ENCODE results near the gene IFIT2.

The IFIT2 gene

GRCh38 chr10:89258881-89259280, 43.0 kb upstream of the IFIT2 start:
- TF ChIP-seq CTCF (IDR thresholded peaks at IDR 0.05; ENCODE audit: low read depth, low read length, missing control alignments) = no peak

DNA sequence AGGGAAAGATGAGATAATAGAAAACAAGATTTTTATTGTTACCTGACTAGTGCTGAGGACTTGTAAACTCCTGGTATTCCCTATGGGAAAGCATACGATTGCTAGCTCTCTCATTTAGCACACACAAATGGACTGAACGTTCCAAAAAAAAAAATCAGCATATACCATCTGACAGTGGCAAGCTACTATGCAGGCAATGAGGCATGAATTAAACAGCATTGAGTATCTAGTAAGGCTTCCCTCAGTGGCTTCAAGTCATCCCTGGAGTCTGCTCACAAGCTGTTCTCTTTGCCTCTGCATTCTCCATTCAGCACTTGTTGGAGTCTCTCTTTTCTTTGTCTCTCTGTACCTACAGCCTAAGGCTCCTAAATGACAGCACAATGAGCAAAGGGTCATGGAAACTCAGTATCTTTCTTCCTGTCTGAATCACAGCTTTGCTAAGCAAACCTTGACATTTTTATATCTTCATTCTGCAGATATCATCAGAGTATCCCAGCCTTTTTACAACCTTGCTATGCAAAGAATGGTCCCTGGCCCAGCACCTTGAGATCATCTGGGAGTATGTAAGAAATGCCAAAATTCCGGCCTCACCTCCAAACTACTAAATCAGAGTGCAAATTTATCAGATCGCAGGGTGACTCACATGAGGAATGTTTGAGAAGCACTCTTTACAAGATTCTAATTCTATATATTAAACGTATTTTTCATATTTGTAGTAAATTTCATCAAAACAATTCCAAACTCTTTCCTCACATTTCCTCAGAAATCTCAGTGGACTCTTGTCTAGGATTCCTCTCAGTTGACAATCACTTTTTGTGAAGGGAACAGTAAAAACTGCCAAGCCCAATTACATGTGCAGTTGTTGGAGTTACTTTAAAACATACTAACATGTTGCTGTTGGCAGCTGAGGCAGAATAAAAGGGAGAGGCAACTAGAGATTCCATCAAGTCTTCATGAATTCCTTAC, 39.5 kb upstream of the IFIT2 start:
- no peak for DNase-seq (ENCODE audit: extremely low read depth, low read depth)

More at GRCh38 chr10:89258881-89259280, 43.0 kb upstream of the IFIT2 start:
- H3K4me3 ChIP-seq (replicated peaks; ENCODE audit: low read depth, low read length) = no peak overlapping the region
- DNase-seq (ENCODE audit: extremely low read depth, low read depth) = no peak

GRCh38 chr10:89263091-89263490, 38.8 kb upstream of the IFIT2 start:
- no peak for DNase-seq (ENCODE audit: extremely low read depth, low read depth)
- H3K4me3 ChIP-seq (replicated peaks; ENCODE audit: low read depth, low read length) = no peak overlapping the region
- no peak for TF ChIP-seq CTCF (IDR thresholded peaks at IDR 0.05; ENCODE audit: low read depth, low read length, missing control alignments)

More for the DNA sequence above, 39.5 kb upstream of the IFIT2 start:
- no peak overlapping the region for H3K4me3 ChIP-seq (replicated peaks; ENCODE audit: low read depth, low read length)
- no peak for TF ChIP-seq CTCF (IDR thresholded peaks at IDR 0.05; ENCODE audit: low read depth, low read length, missing control alignments)

- no peak for TF ChIP-seq CTCF (IDR thresholded peaks at IDR 0.05; ENCODE audit: low read depth, low read length, missing control alignments)
- DNase-seq (ENCODE audit: extremely low read depth, low read depth) = no peak
- no peak overlapping the region for H3K4me3 ChIP-seq (replicated peaks; ENCODE audit: low read depth, low read length)
Observed at GRCh38 chr10:89263531-89263930, 38.3 kb upstream of the IFIT2 start.

DNA sequence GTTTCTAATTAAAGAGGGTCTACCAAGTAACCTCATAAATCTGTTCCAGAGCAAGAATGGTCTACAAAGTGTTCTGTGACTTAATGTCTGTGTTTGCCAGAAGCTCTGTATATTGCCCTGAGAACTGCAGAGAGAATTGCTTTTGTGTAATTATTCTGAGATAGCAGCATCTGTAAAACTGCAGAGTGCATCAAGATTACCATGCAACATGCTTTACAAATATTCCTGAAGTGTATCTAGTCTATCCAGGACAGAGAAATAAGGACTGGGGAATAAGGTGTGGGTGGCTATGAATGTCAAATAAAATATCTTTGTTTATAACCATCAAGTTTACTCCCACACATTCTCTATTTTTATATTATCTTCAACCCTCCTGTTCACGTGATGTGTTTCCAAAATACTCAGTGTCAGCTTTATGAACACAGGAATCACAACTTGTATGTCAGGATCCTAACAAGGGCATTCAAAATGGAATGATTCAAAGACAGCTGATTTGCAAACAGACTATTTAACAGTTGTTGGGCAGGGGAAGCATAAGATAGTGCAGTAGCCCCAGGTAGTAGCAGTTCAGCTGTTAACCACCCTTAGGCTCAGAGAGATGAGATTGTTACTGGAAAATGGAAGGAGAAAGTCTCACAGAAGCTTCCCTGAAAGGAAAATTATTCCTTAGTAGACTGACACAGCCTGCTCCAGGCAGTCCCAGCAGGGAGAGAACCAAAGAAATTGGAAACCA, 35.0 kb upstream of the IFIT2 start:
- DNase-seq (ENCODE audit: extremely low read depth, low read depth) = no peak
- H3K4me3 ChIP-seq (replicated peaks; ENCODE audit: low read depth, low read length) = no peak overlapping the region
- TF ChIP-seq CTCF (IDR thresholded peaks at IDR 0.05; ENCODE audit: low read depth, low read length, missing control alignments) = no peak

- DNase-seq (ENCODE audit: extremely low read depth, low read depth) = no peak
- TF ChIP-seq CTCF (IDR thresholded peaks at IDR 0.05; ENCODE audit: low read depth, low read length, missing control alignments) = no peak
- no peak overlapping the region for H3K4me3 ChIP-seq (replicated peaks; ENCODE audit: low read depth, low read length)
Observed at GRCh38 chr10:89269433-89270152, 32.3 kb upstream of the IFIT2 start.
